GM12891 (cell line): ENCODE results near the gene PEPD.

Experiments used
- POLR2A ChIP-seq: IDR thresholded peaks from 2 replicates; pipeline ENCODE4 v1.6.1; 2011; ENCODE audit warnings: low read depth, low read length, control low read depth
- POLR2AphosphoS5 ChIP-seq: IDR thresholded peaks from 2 replicates; pipeline ENCODE4 v1.6.1; 2011; ENCODE audit warnings: low read depth, low read length, control low read depth
- POU2F2 ChIP-seq: IDR thresholded peaks from 2 replicates; pipeline ENCODE4 v1.6.1; 2011; ENCODE audit warnings: low read depth, mild to moderate bottlenecking, control low read depth, low read length, moderate library complexity
- SPI1 ChIP-seq: IDR thresholded peaks from 2 replicates; pipeline ENCODE4 v1.6.1; 2011; ENCODE audit warnings: low read depth, low read length, control low read depth
- TAF1 ChIP-seq: IDR thresholded peaks from 2 replicates; pipeline ENCODE4 v1.6.1; 2011; ENCODE audit warnings: low read depth, low read length, control low read depth

- TF ChIP-seq POLR2A (no peak), SPI1 (no peak), TAF1 (no peak), POLR2AphosphoS5 (no peak), POU2F2 (no peak)
These were observed 123.8 kb downstream of the PEPD start for GRCh38 chr19:33397536-33398360.
